Measurements from ENCODE around the gene ALDOC. TPM values are rescaled to one million over a fixed set of nuclear protein-coding genes. Genes with fewer than 3 reads are reported as not detected.
A peak's percentile ranks its signal among the peaks of the same experiment; 100 is the strongest.

The ALDOC gene
- total and polyA plus RNA-seq, 2 of the 13 experiments (the other 11 are each of a cell fraction or from before 2014, with no cell fraction given) = 15.4 to 60.9 TPM

- TF ChIP-seq TFDP1 (CRISPR knock-in tag; IDR thresholded peaks at IDR 0.05; ENCODE audit: borderline replicate concordance) = peak; percentile 17; the same call in 1 of the 2 replicates
- no peak for TF ChIP-seq BRF2 (CRISPR knock-in tag; IDR thresholded peaks at IDR 0.05)
- TF ChIP-seq SP140L (CRISPR knock-in tag; IDR thresholded peaks at IDR 0.05; ENCODE audit: borderline replicate concordance) = no peak
- TF ChIP-seq ZFX (CRISPR knock-in tag; IDR thresholded peaks at IDR 0.05; ENCODE audit: low read depth) = peak; percentile 78
- TF ChIP-seq ZBTB4 (CRISPR knock-in tag; IDR thresholded peaks at IDR 0.05; ENCODE audit: borderline replicate concordance) = no peak
- no peak for TF ChIP-seq MBNL3 (CRISPR knock-in tag; conservative IDR thresholded peaks at IDR 0.05)
- 0 out of 2 replicates have a peak, but pooled peaks have one; percentile 61 for TF ChIP-seq ZNF142 (CRISPR knock-in tag; IDR thresholded peaks at IDR 0.05)
- TF ChIP-seq RXRB (CRISPR knock-in tag; IDR thresholded peaks at IDR 0.05; ENCODE audit: borderline replicate concordance) = peak; percentile 8; the same call in 1 of the 2 replicates
- no peak for TF ChIP-seq ZFP36L1 (CRISPR knock-in tag; IDR thresholded peaks at IDR 0.05)
- TF ChIP-seq MAZ (IDR thresholded peaks at IDR 0.05; ENCODE audit: borderline replicate concordance, low read depth, low read length) = peak; percentile 60; the same call in 1 of the 2 replicates
- peak; percentile 79 for TF ChIP-seq MAZ (CRISPR knock-in tag; IDR thresholded peaks at IDR 0.05; ENCODE audit: low read depth)
- TF ChIP-seq ZNF766 (CRISPR knock-in tag; IDR thresholded peaks at IDR 0.05; ENCODE audit: borderline replicate concordance) = 0 out of 2 replicates have a peak, but pooled peaks have one; percentile 22
- peak; percentile 70 for TF ChIP-seq HOXA3 (CRISPR knock-in tag; IDR thresholded peaks at IDR 0.05)
- TF ChIP-seq ATF6 (CRISPR knock-in tag; conservative IDR thresholded peaks at IDR 0.05) = no peak
These were observed 5.2 kb downstream of the ALDOC start, which contains the start of gene PIGS (continued) for GRCh38 chr17:28571361-28572122.
